GM04503 (cell line): ENCODE results near the gene FAM24B.
A peak's percentile ranks its signal among the peaks of the same experiment; 100 is the strongest.
"Not testable (repeated sequence)": the region's sequence is repeated elsewhere in the genome, so short reads cannot be mapped to it uniquely, and the experiment has no call there.

Experiments used
- DNase-seq: peaks from one replicate; pipeline ENCODE4 v3.0.0-alpha.2; 2012; ENCODE audit warnings: low read depth

The FAM24B gene, protein sequence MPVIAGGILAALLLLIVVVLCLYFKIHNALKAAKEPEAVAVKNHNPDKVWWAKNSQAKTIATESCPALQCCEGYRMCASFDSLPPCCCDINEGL

DNA sequence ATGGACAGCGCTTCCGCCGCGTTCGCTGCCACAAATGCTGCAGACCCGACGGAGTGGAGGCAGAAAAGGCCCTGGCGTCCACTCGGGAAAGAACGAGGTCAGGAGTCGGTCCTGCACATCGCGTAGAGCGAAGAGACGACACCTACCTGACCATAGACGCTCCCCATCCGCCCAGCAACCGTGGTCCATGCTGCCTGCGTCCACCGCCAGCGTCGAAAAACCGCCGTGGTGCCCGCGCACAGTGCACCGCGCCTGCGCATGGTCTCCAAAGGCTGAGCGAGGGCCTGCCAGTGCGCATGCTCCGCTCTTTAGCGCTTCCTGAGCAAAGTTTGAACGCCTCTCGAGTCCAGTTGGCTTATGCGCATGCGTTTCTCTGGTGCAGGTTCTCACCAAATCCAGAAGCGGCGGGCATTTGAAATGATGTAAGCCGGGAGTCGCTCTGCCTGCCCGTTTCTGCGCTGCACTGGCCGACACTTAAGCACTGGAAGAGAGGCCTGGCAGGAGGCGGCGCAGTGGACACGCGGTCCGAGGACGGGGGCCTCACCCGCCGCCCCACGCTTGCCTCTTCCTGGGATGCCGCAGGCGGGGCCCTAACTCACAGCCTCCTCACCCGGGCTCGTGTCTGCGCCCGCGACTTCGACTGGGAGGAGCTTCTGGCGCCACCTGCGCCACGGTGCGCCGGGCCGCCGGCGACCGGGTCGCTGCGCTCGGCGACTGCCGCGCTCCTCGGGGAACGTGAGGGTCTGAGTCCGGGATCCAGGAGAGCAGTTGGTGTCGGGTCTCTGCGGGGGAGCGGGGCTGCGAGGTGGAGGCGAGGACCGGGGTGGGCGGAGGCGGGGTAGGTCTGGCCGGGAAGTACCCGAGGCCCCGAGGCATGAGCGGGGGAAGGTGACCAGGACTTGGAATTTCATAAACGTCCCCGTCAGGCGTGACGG, at the start of gene FAM24B:
FAM24B (minus strand) TSS at position 243 of the 935 bp plus-strand sequence. CDS start 29,066 bp downstream, outside the sequence.
- peak; percentile 85 for DNase-seq

DNA sequence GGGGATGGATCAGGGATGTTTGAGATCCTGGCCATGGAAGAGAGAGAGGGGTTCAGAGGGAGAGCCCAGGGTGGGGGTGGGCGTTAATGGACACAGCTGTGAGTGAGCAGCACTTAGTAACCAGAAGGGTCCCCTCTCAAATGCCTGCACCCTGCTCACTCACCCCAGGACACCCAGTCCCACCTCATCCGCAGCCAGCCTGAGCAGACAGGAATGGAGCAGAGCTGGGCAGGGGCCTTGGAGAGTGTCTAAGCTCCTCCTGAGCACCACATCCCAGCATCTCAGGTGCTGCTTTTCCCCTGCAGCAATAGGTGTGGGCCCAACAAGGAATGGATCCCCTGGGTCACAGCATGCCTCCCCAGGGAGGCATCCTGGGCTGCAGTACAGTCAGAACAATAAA, 36.3 kb upstream of the FAM24B start:
- DNase-seq = no peak

DNA sequence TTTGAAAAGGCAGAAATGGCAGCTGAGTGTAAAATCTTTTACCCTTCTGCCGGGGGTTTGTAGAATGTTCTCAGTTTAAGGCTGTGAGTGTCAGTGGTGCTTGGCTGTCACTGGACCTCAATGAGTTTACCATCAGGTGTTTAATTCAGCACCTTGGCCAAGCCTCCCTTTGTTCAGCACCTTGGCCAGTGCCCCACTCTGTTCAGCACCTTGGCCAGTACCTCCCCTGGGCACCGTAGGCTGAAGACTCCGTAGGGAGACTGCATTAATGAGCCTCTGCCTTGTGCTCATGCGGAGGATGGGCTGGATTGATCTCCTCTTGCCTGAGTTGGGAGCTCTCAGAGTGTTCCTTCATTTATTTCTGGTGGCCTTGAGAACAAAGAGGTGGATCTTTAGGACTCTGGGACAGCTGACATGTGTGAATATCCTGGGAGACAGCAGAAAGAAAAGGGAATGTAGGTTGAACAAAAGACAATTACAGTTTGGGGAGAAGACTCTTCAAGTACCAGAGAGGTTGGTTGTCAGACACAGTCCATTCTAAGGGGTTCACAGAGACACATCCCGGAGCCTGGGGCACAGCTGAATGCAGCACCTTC, 32.6 kb upstream of the FAM24B start:
- peak; percentile 3 for DNase-seq

DNA sequence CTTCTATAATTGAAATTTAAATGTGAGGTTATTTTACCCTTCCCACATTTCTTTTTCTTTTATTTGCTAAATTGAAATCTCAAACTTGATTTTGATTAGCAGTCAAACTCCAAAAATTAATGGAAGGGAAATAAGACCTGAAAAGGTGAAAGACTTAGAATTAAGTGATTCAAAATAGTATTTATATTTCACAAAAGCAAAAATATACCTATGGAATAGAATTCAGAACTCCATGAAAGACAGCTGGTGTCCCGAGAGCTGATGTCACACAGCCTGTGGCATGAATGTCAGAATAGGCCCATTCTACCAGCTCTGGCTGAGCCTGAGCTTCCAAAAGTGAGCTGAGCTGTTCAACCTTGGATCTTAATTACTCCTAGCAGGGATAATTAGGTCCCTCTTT, 30.9 kb upstream of the FAM24B start, which contains the start of gene FAM24A:
FAM24A (plus strand) TSS at position 301 of the 400 bp plus-strand sequence. CDS start 1,025 bp downstream, outside the sequence.
- no peak for DNase-seq

DNA sequence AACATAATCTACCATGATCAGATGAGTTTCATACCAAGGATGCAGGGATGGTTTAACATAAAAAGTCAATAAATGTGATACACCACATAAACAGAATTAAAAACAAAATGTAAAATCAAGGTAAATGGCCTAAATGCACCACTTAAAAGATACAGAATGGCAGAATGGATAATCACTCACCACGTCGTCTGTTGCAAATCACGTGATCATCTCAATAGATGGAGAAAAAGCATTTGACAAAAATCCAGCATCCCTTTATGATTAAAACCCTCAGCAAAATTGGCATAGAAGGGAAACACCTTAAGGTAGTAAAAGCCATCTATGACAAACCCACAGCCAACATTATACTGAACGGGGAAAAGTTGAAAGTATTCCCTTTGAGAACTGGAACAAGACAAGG, 24.5 kb upstream of the FAM24B start:
- not testable (repeated sequence) for DNase-seq

DNA sequence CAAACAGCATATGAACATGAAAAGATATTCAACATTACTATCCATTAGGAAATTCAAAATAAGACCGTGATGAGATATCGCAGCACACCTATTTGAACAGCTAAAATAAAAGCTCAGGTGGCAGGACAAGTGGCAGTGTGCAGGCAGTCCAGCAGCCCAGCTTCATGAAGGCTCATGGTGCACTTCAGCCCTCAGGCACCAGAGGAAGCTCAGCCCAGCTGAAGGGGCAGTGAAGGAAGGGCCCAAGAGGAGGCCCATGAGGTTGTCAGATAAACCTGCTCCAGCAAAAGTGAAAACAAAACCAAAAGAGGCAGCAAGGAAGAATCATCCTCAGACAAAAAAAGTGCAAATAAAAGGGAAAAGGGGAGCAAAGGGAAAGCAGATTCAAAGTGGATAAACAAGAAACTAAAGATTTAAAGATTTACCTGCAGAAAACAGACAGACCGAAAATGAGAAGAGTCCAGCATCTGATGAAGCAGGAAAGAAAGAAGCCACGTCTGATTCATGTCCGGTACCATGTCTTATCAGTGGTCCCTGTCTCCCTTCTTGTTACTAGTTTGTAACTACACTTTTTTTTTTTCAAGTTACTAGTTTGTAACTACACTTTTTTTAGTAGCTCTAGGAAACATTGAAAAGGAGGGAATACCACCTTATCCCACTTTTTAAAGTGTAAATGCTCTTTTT, 15.0 kb upstream of the FAM24B start:
- no peak for DNase-seq

DNA sequence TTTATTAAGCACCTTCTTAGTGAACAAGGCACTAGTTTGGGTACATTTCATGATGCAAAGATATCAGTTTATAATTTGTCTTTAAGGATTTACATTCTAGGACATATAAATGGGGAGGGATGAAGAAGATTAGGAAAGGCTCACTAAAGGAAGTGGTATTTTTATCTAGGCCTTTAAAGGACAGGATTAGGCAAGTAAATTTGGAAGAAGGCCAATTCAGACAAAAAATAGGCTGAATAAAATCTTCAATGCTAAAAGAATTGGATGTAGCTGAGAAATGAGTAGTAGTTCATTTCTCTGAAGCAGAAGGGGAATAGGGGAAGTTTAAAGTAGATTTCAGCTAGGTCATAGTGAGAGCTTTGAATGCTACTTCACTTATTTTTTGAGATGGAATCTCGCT, 4.8 kb upstream of the FAM24B start:
- DNase-seq = no peak

DNA sequence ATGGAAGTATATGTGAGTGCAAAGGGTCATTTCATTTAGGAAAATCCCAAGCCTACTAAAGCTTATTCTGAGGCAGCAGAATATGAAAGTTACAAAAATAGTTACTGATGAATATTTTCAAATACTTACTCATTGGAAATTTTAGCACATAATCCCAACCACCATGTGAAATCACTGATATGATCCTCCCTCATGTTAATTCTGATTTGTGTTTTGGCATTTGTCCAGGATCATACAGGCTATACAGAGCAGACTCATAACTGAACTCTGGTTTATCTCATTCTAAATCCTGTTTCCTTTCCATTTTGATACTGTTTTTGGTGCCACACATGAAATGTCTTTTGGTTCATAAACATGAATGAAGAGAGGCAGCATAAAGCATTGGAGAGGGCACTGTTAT, 3.4 kb upstream of the FAM24B start:
- DNase-seq = no peak

DNA sequence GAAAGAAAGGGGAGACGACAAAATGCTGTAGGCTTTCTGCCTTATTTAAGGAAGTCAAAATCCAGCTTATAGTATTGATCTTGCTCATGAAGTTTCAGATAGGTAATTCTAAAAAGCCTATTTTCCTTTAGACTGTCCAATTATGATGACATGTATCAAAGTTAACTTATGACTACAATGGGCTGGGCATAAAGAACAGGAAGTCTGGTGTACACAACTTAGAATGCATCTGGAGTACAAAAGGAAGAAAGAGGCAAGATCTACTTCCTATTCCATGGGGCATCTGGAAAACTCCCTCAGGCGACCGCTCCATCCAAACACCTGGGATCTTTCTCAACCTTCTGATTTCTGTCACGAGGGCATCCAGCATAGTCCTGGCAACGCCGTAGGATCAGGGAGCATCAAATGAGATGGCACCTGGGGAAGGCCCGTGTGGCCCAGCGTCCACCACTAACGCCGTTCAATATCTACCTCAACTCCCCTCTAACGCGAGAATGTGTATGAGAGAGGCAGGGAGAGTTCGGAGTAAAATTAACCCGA, 512 bp downstream of the FAM24B start:
- DNase-seq = no peak

DNA sequence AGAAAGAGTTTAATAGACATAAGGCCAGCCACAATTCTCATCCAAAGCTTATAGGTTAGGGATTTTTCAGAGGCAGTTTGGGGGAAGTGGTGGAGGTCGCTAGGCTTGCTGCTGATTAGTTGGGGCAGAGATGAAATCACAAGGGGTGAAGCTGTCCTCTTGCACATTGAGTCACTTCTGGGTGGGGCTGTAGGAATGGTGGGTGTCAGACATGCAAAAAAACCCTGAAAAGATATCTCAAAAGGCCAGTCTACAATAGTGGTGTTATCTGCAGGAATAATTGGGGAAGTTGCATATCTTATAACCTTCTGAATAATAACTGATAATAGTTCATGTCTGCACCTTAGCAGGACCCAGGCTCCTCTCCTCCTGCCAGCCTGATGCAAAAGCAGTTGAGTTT, 2.1 kb downstream of the FAM24B start:
- DNase-seq = no peak

DNA sequence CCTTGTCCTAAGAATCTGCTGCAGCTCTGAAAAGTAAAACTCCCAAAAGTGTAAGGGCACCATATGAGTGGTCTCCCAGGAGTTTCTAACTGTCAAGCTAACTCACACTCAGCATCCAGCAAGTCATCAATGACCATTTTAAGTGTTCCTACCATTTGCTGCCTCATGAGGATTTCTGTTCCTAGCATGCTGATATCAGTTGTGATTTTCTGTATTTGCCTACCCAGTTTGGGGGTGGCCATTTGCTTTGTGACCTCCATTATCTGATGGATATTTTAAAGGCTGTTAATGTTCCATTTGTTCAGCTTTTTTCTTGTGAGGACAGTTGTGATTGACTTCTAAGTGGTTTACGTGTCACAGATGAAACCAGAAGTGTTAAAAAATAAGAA, 2.9 kb downstream of the FAM24B start:
- no peak for DNase-seq

DNA sequence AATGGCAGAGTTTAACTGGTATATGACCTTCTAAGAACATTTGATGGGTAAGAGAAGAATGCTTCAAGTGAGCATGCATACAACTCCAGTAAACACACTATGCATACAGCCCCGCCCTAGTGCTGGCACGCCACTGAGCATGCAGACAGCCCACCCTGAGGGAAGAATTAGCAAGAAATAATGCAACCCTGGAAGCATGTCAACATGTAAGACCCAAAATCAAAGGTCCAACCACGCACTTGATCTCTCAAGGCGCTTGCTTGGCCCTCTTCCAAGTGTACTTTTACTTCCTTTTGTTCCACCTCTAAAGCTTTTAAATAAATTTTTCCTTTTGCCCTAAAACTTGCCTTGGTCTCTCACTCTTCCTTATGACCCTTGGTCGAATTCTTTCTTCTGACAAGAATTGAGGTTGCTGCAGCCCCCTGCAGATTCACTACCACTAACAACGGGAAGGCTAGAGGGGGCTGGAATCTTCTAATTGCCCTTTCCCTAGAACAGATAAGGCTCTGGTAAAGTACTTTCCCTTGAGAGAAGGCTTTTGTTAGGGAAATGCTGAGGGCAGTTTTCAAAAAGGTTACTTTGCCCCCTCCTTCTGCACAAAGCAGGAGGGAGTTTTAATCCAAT, 3.4 kb downstream of the FAM24B start:
- no peak for DNase-seq

DNA sequence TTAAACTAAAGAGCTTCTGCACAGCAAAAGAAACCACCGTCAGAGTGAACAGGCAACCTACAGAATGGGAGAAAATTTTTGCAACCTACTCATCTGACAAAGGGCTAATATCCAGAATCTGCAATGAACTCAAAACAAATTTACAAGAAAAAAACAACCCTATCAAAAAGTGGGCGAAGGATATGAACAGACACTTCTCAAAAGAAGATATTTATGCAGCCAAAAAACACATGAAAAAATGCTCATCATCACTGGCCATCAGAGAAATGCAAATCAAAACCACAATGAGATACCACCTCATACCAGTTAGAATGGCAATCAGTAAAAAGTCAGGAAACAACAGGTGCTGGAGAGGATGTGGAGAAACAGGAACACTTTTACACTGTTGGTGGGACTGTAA, 7.4 kb downstream of the FAM24B start:
- not testable (repeated sequence) for DNase-seq

DNA sequence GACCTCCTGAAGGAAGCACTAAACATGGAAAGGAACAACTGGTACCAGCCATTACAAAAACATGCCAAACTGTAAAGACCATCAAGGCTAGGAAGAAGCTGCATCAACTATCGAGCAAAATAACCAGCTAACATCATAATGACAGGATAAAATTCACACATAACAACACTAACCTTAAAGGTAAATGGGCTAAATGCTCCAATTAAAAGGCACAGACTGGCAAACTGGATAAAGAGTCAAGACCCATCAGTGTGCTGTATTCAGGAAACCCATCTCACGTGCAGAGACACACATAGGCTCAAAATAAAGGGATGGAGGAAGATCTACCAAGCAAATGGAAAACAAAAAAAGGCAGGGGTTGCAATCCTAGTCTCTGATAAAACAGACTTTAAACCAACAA, 10.6 kb downstream of the FAM24B start:
- DNase-seq = not testable (repeated sequence)

DNA sequence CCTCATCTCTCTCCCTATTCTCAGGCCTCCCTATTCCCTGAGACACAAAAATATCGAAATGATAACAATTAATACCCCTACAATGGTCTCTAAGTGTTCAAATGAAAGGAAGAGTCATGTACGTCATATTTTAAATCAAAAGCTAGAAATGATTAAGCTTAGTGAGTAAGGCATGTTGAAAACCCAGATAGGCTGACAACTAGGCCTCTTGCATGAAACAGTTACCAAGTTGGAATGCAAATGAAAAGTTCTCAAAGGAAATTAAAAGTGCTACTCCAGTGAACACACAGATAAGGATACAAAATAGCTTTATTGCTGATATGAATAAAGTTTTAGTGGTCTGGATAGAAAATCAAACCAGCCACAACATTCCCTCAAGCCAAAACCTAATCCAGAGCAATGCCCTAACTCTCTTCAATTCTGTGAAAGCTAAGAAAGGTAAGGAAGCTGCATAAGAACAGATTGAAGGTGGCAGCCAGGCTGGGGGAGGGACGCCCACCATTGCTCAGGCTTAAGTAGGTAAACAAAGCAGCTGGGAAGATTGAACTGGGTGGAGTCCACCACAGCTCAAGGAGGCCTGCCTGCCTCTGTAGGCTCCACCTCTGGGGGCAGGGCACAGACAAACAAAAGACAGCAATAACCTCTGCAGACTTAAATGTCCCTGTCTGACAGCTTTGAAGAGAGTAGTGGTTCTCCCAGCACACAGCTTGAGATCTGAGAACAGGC, 12.5 kb downstream of the FAM24B start:
- DNase-seq = not testable (repeated sequence)

DNA sequence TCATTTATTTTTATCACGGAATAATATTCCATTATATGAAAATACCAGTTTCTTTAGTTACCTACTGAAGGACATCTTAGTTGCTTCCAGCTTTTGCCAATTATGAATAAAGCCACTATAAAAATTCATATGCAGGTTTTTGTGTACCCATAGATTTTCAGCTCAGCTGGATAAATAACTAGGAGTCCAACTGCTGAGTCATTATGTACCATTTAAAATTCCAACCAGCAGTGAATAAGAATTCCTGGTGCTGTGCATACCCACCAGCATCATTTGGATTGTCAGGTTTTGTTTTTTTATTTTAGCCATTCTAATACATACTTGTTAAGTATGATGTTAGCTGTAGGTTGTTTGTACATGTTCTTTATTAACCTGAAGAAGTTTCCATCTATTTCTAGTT, 14.5 kb downstream of the FAM24B start:
- no peak for DNase-seq

DNA sequence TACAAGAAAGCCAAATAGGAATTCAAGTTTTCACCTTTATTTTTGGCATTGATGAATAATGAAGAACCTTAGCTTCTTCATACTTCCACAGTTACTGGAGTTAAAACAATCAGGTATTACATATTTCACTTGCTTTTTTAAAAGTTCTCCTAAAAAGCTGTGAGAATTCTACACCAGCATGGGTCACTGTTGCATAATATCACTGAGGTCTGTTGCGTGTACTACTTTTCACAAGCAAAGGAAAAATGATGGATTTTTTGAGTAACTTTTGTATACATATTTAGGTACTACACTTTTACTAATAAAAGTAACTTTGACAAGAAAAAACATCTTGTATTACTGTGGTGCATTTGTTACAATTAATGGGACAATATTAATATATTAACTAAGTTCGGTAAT, 15.2 kb downstream of the FAM24B start:
- no peak for DNase-seq

DNA sequence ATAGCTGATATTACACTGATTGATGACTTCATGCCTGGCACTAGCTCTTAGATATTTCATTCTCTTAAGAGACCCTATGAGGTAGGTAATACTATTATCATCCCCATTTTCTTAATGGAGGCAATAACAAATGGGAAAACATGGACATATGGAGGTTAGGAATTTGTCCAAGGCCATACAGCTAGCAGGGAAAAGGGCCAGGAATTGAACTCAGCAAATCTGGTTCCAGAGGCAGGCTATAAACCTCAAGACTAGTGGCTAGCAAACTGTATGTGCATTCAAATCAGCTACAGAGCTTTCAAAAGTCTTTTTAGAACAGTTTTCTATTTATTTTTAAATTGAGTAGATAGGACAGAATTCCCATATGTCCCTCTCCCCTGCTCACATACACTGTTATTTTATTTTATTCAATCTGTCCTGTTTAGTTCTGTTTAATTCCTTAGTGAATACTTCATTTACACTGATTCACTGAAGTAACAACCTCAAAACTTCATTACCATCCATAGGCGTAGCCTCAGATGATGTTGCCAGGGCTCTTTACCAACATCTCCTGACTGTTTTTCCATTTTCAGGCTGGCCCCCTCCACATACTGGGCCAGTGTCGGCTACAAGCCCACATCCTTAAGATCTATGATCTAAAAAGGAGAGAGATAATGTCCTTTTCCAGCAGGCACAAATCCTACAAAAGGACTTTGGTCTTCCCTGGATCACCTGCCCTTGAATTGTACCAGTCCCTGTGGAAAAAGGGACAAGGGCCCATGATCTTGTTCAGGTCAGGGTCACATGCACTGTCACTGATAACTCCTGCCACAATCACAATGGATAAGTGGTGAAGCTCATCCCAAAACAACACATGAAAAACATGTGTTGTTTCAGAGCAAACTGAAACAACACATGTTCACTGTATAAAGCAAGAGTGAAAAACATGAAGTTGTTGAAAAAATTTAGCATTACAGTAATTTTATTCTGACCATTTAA, 15.9 kb downstream of the FAM24B start:
- DNase-seq = no peak

DNA sequence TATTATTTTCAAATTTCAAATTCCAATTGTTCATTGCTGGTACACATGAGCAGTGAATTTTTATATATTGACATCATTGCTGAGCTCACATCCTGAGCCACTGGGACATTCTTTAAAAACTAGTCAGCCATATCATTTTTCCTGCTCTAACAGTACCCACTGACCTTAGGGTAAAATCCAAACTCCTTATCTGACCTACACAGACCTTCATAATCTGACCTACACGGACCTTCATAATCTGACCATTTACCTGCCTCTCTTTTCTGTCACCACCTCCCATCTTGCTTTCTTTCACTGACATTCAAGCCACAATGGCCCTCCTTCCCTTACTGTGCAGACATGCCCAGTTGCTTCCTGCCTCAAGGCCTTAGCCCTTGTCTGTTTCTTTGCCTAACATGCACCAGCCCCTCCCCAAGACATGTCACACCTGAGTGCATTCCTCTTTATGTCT, 17.6 kb downstream of the FAM24B start:
- DNase-seq = no peak

DNA sequence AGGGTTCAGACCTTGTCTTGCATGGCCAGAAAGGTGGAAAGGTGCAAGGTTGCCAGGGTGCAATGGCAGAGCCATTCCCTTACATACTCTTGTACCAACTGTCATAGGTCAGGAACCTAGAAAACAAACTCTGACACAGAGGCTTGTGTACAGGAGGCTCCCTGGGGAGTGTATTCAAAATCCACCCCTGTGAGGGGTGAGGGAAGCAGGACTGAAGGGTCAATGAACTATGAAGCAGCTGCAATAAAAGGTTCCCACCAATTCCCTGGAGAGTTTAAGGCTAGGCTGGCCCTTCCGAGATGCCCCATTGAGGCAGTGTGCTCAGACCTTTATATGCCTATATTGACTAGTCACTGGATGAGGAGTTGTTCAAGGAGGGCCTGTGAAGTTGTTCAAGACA, 19.9 kb downstream of the FAM24B start:
- no peak for DNase-seq
